HepG2 (cell line): Measurements from ENCODE around the gene METTL1. TPM values are rescaled to one million over a fixed set of nuclear protein-coding genes. Genes with fewer than 3 reads are reported as not detected.
"Not testable (repeated sequence)": the region's sequence is repeated elsewhere in the genome, so short reads cannot be mapped to it uniquely, and the experiment has no call there.

Source experiments
- ATAC-seq: fragments of 200-7000 bp; cut with Tn5 transposase; 3 replicates; pipeline ENCODE4 v1.9.1; 2020; ENCODE audit warnings: mild to moderate bottlenecking, moderate library complexity
- BruUV-seq: library from RNA; stranded (reverse); fragments of 400-500 nt; replicated peaks from 2 replicates; lab custom pipeline; 2021; lab: Mats Ljungman, UMichigan
- CTCF ChIA-PET: fragments of 300-600 bp; formaldehyde crosslinking; extraction: SDS; loops from one replicate; lab custom pipeline; 2021; ENCODE audit warnings: low total read pairs, inconsistent platforms, low intra/inter-chr PET ratio; lab: Yijun Ruan, JAX
- POLR2A ChIA-PET: fragments of 350-600 bp; sonication (Branson Sonifier 250); formaldehyde crosslinking; loops from one replicate; lab custom pipeline; 2020; ENCODE audit warnings: antibody characterized with exemption, inconsistent platforms; lab: Yijun Ruan, JAX
- DNase-seq: peaks from one replicate; pipeline ENCODE4 v3.0.0-alpha.2; 2015; ENCODE audit warnings: low spot score
- FAIRE-seq: peaks from 3 replicates; lab custom pipeline; 2011; peaks lifted over from hg19 to GRCh38; lab: Jason Lieb, UNC
- H2AFZ ChIP-seq: one replicate; pipeline ENCODE4 v1.6.1; 2011; ENCODE audit warnings: low read length, inconsistent platforms
- H3K27ac ChIP-seq: fragments of 300-600 bp; 3 replicates; pipeline ENCODE4 v1.8.0; 2011; ENCODE audit warnings: mixed run types, mild to moderate bottlenecking, mixed read lengths, low read length, inconsistent platforms; ENCODE audit not compliant: insufficient read depth; ENCODE audit errors: extremely low read length
- H3K27me3 ChIP-seq, 2 experiments: fragments of 200-600 bp in 1 of 2; 2 replicates in 1 of 2; 3 replicates in 1 of 2; pipeline versions ENCODE4 v1.6.0 to v1.8.0; 2011; ENCODE audit warnings: low read length in 2 of 2, mild to moderate bottlenecking in 2 of 2, moderate library complexity in 2 of 2, inconsistent platforms in 1 of 2; ENCODE audit not compliant: insufficient read depth in 2 of 2, control insufficient read depth in 1 of 2
- H3K36me3 ChIP-seq, 2 experiments: fragments of 200-600 bp in 1 of 2; replicated peaks in 1 of 2; 2 replicates in 1 of 2; 3 replicates in 1 of 2; pipeline versions ENCODE4 v1.5.1 to v1.8.0; 2011; ENCODE audit warnings: low read length in 2 of 2, inconsistent platforms in 1 of 2; ENCODE audit not compliant: insufficient read depth in 2 of 2, control insufficient read depth in 1 of 2
- H3K4me1 ChIP-seq: 2 replicates; pipeline ENCODE4 v1.5.1; 2012; ENCODE audit warnings: low read length, inconsistent platforms; ENCODE audit not compliant: insufficient read depth
- H3K4me2 ChIP-seq: 2 replicates; pipeline ENCODE4 v1.6.0; 2011; ENCODE audit warnings: low read depth, low read length, inconsistent platforms
- H3K4me3 ChIP-seq, 3 experiments: fragments of 200-600 bp in 1 of 3; sonication (generic), shearing (Covaris generic) in 1 of 3; replicated peaks in 1 of 3; 2 replicates each; pipeline ENCODE4 v1.5.1; 2011 to 2016; ENCODE audit warnings: low read length in 3 of 3, inconsistent platforms in 2 of 3, low read depth in 2 of 3, mild to moderate bottlenecking in 2 of 3, control low read depth in 1 of 3, mixed read lengths in 1 of 3; ENCODE audit not compliant: insufficient read depth in 1 of 3
- H3K79me2 ChIP-seq: one replicate; pipeline ENCODE4 v1.6.1; 2011; ENCODE audit warnings: low read length, inconsistent platforms; ENCODE audit not compliant: insufficient read depth
- H3K9ac ChIP-seq: 2 replicates; pipeline ENCODE4 v1.6.0; 2011; ENCODE audit warnings: mild to moderate bottlenecking, low read depth, low read length, inconsistent platforms; ENCODE audit not compliant: insufficient read depth
- H3K9me3 ChIP-seq: 2 replicates; pipeline ENCODE4 v1.5.1; 2012; ENCODE audit warnings: mild to moderate bottlenecking, low read length
- H4K20me1 ChIP-seq: 2 replicates; pipeline ENCODE4 v1.6.0; 2011; ENCODE audit warnings: inconsistent platforms, mild to moderate bottlenecking, low read length, moderate library complexity; ENCODE audit not compliant: insufficient read depth
- FIP1L1 ChIP-seq: fragments of 200-400 bp; formaldehyde crosslinking; IDR thresholded peaks from 2 replicates; pipeline ENCODE4 v1.6.1; 2018; ENCODE audit warnings: low read depth, mild to moderate bottlenecking, low read length, moderate library complexity, borderline replicate concordance; ENCODE audit not compliant: insufficient read depth
- IKZF1 ChIP-seq: fragments of 450-650 bp; IDR thresholded peaks from 2 replicates; pipeline ENCODE4 v1.7.1; 2016
- ZNF414 ChIP-seq: sonication (generic); formaldehyde crosslinking; IDR thresholded peaks from 2 replicates; pipeline ENCODE4 v1.5.0; 2020; ENCODE audit warnings: missing genetic modification reagents
- ZNF616 ChIP-seq: sonication (generic); formaldehyde crosslinking; IDR thresholded peaks from 2 replicates; pipeline ENCODE4 v1.5.0; 2020; ENCODE audit warnings: low read depth, mild to moderate bottlenecking, missing genetic modification reagents
- WGBS: methylation state at CpG from one replicate; pipeline ENCODE4 v1.1.6; 2017; ENCODE audit warnings: low lambda C conversion rate; 5-methylcytosine and 5-hydroxymethylcytosine counted together
- in situ Hi-C: cut with HindIII; loops from 2 replicates; pipeline ENCODE4 v1.10.0; 2017; ENCODE audit warnings: low pct_unique_long_range_greater_than_20kb; ENCODE audit not compliant: extremely low pct_ligation_motif_present
- intact Hi-C: fragments of 100-400 bp; cut with micrococcal nuclease; formaldehyde crosslinking; loops from one replicate; pipeline ENCODE4 v1.10.0; 2022; ENCODE audit not compliant: unreplicated experiment
- polyA plus RNA-seq, 8 experiments: library from polyadenylated mRNA; depleted of rRNA in 3 of 8; stranded (reverse) in 7 of 8; unstranded in 1 of 8; fragments of >200 nt; fragmentation: Illumina TruSeq in 4 of 8; extraction: Trizol in 4 of 8; gene quantifications; 2 replicates each; pipeline versions ENCODE4 v1.2.1 to v1.2.3, GENCODE V29; 2011 to 2016; ENCODE audit warnings: low read depth in 4 of 8, missing spikeins in 1 of 8, mixed read lengths in 1 of 8; ENCODE audit not compliant: insufficient read depth in 1 of 8
- total RNA-seq, 5 experiments: library from RNA; depleted of rRNA; stranded (reverse); fragments of >200 nt; fragmentation: Illumina TruSeq; extraction: Trizol; gene quantifications; 2 replicates each; pipeline ENCODE4 v1.2.3, GENCODE V29; 2016; ENCODE audit warnings: low read depth in 1 of 5
- TF ChIP-seq, protein P1 (sequence below): sonication (generic); formaldehyde crosslinking; IDR thresholded peaks from 2 replicates; pipeline ENCODE4 v1.5.1; 2020; ENCODE audit warnings: missing genetic modification reagents, mild to moderate bottlenecking, borderline replicate concordance
- TF ChIP-seq, protein P2 (sequence below): sonication (generic); formaldehyde crosslinking; IDR thresholded peaks from 2 replicates; pipeline ENCODE4 v1.4.0; 2020; ENCODE audit warnings: missing genetic modification reagents, borderline replicate concordance

METTL1 gene
- total and polyA plus RNA-seq, 2 of the 13 experiments (the other 11 are each of a cell fraction or from before 2014, with no cell fraction given) = 34.7 to 36.9 TPM

DNA sequence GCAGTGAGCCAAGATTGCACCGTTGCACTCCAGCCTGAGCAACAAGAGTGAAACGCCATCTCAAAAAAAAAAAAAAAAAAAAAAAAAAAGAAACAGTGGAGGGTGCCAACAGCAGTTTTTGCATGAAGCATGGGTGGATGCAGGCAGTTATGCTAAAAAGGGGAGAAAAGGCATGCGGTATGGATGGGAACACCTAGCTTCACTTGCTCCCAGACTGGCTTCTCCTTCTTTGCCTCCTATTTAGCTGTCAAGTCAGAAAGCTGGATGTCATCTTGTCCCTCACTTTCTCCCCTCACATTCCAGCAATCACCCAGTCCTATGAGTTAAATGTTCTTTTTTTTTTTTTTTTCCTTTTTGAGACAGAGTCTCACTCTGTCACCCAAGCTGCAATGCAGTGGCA lies 3.1 kb upstream of the METTL1 start:
- 95% methylated on average over 3 of the region's 3 CpGs for WGBS

GRCh38 chr12:57774634-57775033 lies 2.7 kb upstream of the METTL1 start:
- intact Hi-C loops = loop anchor here (5.0 kb wide), 1 partner anchor 68 kb away; no protein-coding TSS in a partner anchor
- H3K27ac ChIP-seq, DNase-seq, CTCF ChIA-PET, FAIRE-seq, H2AFZ ChIP-seq, H3K36me3 ChIP-seq, in situ Hi-C loops, H4K20me1 ChIP-seq, ATAC-seq, H3K27me3 ChIP-seq, H3K9ac ChIP-seq, H3K4me2 ChIP-seq, H3K9me3 ChIP-seq, BruUV-seq, H3K4me3 ChIP-seq: not testable (repeated sequence)
- POLR2A ChIA-PET = interaction anchor here (0.7 kb wide), 1 partner anchor 11 kb away, joined by 3 read pairs; no protein-coding TSS in a partner anchor
- H3K4me1 ChIP-seq = peaks cover 23% of the 10 kb centered on the region
- 98% methylated on average over 11 of the region's 11 CpGs for WGBS
- H3K79me2 ChIP-seq = peaks cover 17% of the 10 kb centered on the region

More for the DNA sequence above, 3.1 kb upstream of the METTL1 start:
- no peak overlapping the region for H3K27ac ChIP-seq
- no peak overlapping the region for H3K4me3 ChIP-seq
- ATAC-seq (no peak), DNase-seq (no peak), FAIRE-seq (no peak)
- H3K79me2 ChIP-seq = peaks cover 17% of the 10 kb centered on the region
- TF ChIP-seq, protein P1, sequence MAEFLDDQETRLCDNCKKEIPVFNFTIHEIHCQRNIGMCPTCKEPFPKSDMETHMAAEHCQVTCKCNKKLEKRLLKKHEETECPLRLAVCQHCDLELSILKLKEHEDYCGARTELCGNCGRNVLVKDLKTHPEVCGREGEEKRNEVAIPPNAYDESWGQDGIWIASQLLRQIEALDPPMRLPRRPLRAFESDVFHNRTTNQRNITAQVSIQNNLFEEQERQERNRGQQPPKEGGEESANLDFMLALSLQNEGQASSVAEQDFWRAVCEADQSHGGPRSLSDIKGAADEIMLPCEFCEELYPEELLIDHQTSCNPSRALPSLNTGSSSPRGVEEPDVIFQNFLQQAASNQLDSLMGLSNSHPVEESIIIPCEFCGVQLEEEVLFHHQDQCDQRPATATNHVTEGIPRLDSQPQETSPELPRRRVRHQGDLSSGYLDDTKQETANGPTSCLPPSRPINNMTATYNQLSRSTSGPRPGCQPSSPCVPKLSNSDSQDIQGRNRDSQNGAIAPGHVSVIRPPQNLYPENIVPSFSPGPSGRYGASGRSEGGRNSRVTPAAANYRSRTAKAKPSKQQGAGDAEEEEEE = no peak
- TF ChIP-seq ZNF414 (CRISPR knock-in tag) = no peak
- no peak for TF ChIP-seq ZNF616
- TF ChIP-seq, protein P2, sequence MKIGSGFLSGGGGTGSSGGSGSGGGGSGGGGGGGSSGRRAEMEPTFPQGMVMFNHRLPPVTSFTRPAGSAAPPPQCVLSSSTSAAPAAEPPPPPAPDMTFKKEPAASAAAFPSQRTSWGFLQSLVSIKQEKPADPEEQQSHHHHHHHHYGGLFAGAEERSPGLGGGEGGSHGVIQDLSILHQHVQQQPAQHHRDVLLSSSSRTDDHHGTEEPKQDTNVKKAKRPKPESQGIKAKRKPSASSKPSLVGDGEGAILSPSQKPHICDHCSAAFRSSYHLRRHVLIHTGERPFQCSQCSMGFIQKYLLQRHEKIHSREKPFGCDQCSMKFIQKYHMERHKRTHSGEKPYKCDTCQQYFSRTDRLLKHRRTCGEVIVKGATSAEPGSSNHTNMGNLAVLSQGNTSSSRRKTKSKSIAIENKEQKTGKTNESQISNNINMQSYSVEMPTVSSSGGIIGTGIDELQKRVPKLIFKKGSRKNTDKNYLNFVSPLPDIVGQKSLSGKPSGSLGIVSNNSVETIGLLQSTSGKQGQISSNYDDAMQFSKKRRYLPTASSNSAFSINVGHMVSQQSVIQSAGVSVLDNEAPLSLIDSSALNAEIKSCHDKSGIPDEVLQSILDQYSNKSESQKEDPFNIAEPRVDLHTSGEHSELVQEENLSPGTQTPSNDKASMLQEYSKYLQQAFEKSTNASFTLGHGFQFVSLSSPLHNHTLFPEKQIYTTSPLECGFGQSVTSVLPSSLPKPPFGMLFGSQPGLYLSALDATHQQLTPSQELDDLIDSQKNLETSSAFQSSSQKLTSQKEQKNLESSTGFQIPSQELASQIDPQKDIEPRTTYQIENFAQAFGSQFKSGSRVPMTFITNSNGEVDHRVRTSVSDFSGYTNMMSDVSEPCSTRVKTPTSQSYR (CRISPR knock-in tag) = no peak
- no peak for TF ChIP-seq FIP1L1
- TF ChIP-seq IKZF1 = no peak
- POLR2A ChIA-PET = interaction anchor here (0.7 kb wide), 1 partner anchor 10 kb away, joined by 3 read pairs; no protein-coding TSS in a partner anchor
- CTCF ChIA-PET = no interaction called here
- BruUV-seq = no TSS peak
- H4K20me1 ChIP-seq = no peaks in the 10 kb centered on the region
- intact Hi-C loops (no loop called here), in situ Hi-C loops (no loop called here)
- no peak overlapping the region for H2AFZ ChIP-seq
- no peak overlapping the region for H3K4me2 ChIP-seq
- H3K36me3 ChIP-seq = peaks cover 0 to 7% of the 10 kb centered on the region in 2 experiments; a peak in 4 of 5 replicates
- no peaks in the 10 kb centered on the region for H3K9me3 ChIP-seq
- H3K9ac ChIP-seq = no peak overlapping the region
- no peaks in the 10 kb centered on the region; a peak in 1 of 5 replicates for H3K27me3 ChIP-seq
- H3K4me1 ChIP-seq = peaks cover 23% of the 10 kb centered on the region
